K562 (cell line): ENCODE data around the gene SLC35F4. TPM values are rescaled to one million over a fixed set of nuclear protein-coding genes. Genes with fewer than 3 reads are reported as not detected.

Source experiments
- ATAC-seq: fragments of 200-7000 bp; cut with Tn5 transposase; 3 replicates; pipeline ENCODE4 v1.9.1; 2020; ENCODE audit warnings: moderate library complexity
- BruUV-seq: library from RNA; stranded (reverse); fragments of 400-500 nt; replicated peaks from 2 replicates; lab custom pipeline; 2021; lab: Mats Ljungman, UMichigan
- CTCF ChIA-PET: fragments of 300-600 bp; formaldehyde crosslinking; extraction: SDS; loops from one replicate; lab custom pipeline; 2021; ENCODE audit warnings: low intra/inter-chr PET ratio; lab: Yijun Ruan, JAX
- POLR2A ChIA-PET: fragments of 300-600, 350-650 bp; sonication (Branson Sonifier 250); formaldehyde crosslinking; extraction: SDS; loops from one replicate; lab custom pipeline; 2021; ENCODE audit warnings: antibody characterized with exemption, inconsistent platforms; lab: Yijun Ruan, JAX
- DNase-seq, 4 experiments: peaks; one replicate each; pipeline versions ENCODE4 v3.0.0 to v3.0.0-alpha.2; 2011 to 2018; ENCODE audit warnings: low spot score in 3 of 4, mixed read lengths in 3 of 4; ENCODE audit errors: extremely low read depth in 1 of 4
- FAIRE-seq: peaks from 2 replicates; lab custom pipeline; 2011; peaks lifted over from hg19 to GRCh38; lab: Jason Lieb, UNC
- H2AFZ ChIP-seq: 2 replicates; pipeline ENCODE4 v1.6.0; 2011; ENCODE audit warnings: low read depth, low read length, control low read depth, inconsistent platforms
- H3K27ac ChIP-seq: fragments of 200-600 bp; 3 replicates; pipeline ENCODE4 v1.8.0; 2011; ENCODE audit warnings: low read depth, mild to moderate bottlenecking, control low read depth, inconsistent platforms, low read length, moderate library complexity, mixed read lengths; ENCODE audit errors: extremely low read depth
- H3K27me3 ChIP-seq, 2 experiments: fragments of 300-600 bp in 1 of 2; 2 replicates in 1 of 2; 3 replicates in 1 of 2; pipeline versions ENCODE4 v1.6.0 to v1.8.0; 2011; ENCODE audit warnings: inconsistent platforms in 2 of 2, low read length in 2 of 2, mild to moderate bottlenecking in 1 of 2, mixed read lengths in 1 of 2, moderate library complexity in 1 of 2; ENCODE audit not compliant: control insufficient read depth in 2 of 2, insufficient read depth in 2 of 2
- H3K36me3 ChIP-seq: fragments of 300-600 bp; 3 replicates; pipeline ENCODE4 v1.8.0; 2011; ENCODE audit warnings: mild to moderate bottlenecking, low read length, inconsistent platforms; ENCODE audit not compliant: control insufficient read depth, insufficient read depth
- H3K4me1 ChIP-seq, 2 experiments: fragments of 200-600 bp in 1 of 2; replicated peaks in 1 of 2; 2 replicates in 1 of 2; 3 replicates in 1 of 2; pipeline versions ENCODE4 v1.5.1 to v1.8.0; 2011; ENCODE audit warnings: inconsistent platforms in 2 of 2, low read length in 2 of 2, mild to moderate bottlenecking in 1 of 2, mixed read lengths in 1 of 2, moderate library complexity in 1 of 2; ENCODE audit not compliant: control insufficient read depth in 2 of 2, insufficient read depth in 2 of 2
- H3K4me2 ChIP-seq: 2 replicates; pipeline ENCODE4 v1.6.1; 2011; ENCODE audit warnings: low read length, control low read depth, inconsistent platforms, mixed read lengths; ENCODE audit not compliant: insufficient read depth
- H3K4me3 ChIP-seq: fragments of 200-600 bp; sonication (generic), shearing (Covaris generic); 2 replicates; pipeline ENCODE4 v1.5.1; 2016; ENCODE audit warnings: control low read depth, inconsistent platforms
- H3K79me2 ChIP-seq: fragments of 200-600 bp; 3 replicates; pipeline ENCODE4 v1.8.0; 2011; ENCODE audit warnings: low read length, inconsistent platforms; ENCODE audit not compliant: control insufficient read depth, insufficient read depth
- H3K9ac ChIP-seq, 2 experiments: 2 replicates each; pipeline versions ENCODE4 v1.6.0 to v1.6.1; 2011; ENCODE audit warnings: low read depth in 2 of 2, low read length in 2 of 2, control low read depth in 1 of 2, inconsistent platforms in 1 of 2, mild to moderate bottlenecking in 1 of 2, mixed read lengths in 1 of 2; ENCODE audit not compliant: insufficient read depth in 1 of 2
- H3K9me1 ChIP-seq: one replicate; pipeline ENCODE4 v1.6.0; 2011; ENCODE audit warnings: inconsistent platforms, mild to moderate bottlenecking, low read length, moderate library complexity; ENCODE audit not compliant: control insufficient read depth, insufficient read depth
- H3K9me3 ChIP-seq: replicated peaks from 2 replicates; pipeline ENCODE4 v1.5.1; 2011; ENCODE audit warnings: low read depth, low read length, inconsistent platforms; ENCODE audit not compliant: control insufficient read depth, insufficient read depth
- H4K20me1 ChIP-seq: replicated peaks from 2 replicates; pipeline ENCODE4 v1.6.1; 2011; ENCODE audit warnings: low read length, inconsistent platforms, mixed read lengths; ENCODE audit not compliant: control insufficient read depth, insufficient read depth
- BRCA1 ChIP-seq, 2 experiments: fragments of 450-650 bp in 1 of 2; sonication (generic) in 1 of 2; formaldehyde crosslinking in 1 of 2; IDR thresholded peaks; 2 replicates each; pipeline versions ENCODE4 v1.5.0 to v1.6.1; 2017 to 2020; ENCODE audit warnings: mild to moderate bottlenecking in 1 of 2, missing genetic modification reagents in 1 of 2
- ELF1 ChIP-seq: fragments of 200-800 bp; sonication (Bioruptor generic); IDR thresholded peaks from 2 replicates; pipeline ENCODE4 v1.6.1; 2016; ENCODE audit warnings: missing genetic modification characterization, missing compliant biosample characterization
- HDAC6 ChIP-seq: IDR thresholded peaks from 2 replicates; pipeline ENCODE4 v1.6.1; 2012; ENCODE audit warnings: low read depth, mild to moderate bottlenecking, control low read depth, inconsistent platforms, low read length, moderate library complexity
- HOXB6 ChIP-seq: fragments of 250-450 bp; sonication (Bioruptor Pico); IDR thresholded peaks from 2 replicates; pipeline ENCODE4 v1.5.1; 2022; ENCODE audit warnings: mild to moderate bottlenecking, borderline replicate concordance
- POU5F1 ChIP-seq: fragments of 150-350 bp; IDR thresholded peaks from 2 replicates; pipeline ENCODE4 v1.6.1; 2014; ENCODE audit warnings: borderline replicate concordance, low read length, low read depth, mild to moderate bottlenecking; ENCODE audit not compliant: partially characterized antibody
- ZNF444 ChIP-seq: fragments of 250-450 bp; sonication (Bioruptor Pico); IDR thresholded peaks from 2 replicates; pipeline ENCODE4 v1.4.0; 2020; ENCODE audit warnings: mild to moderate bottlenecking, moderate library complexity
- WGBS: fragments of 100-300 bp; shearing (Covaris generic); methylation state at CpG from one replicate; pipeline ENCODE4 v1.1.6; 2016; ENCODE audit warnings: low coverage, mixed read lengths; ENCODE audit not compliant: insufficient coverage; ENCODE audit errors: missing lambda C conversion rate; 5-methylcytosine and 5-hydroxymethylcytosine counted together
- in situ Hi-C: fragments of 300-500 bp; cut with MboI; formaldehyde crosslinking; loops from 4 replicates; pipeline ENCODE4 v1.15.0; 2018; ENCODE audit warnings: inconsistent platforms, mixed read lengths
- intact Hi-C: fragments of 100-400 bp; cut with micrococcal nuclease; formaldehyde crosslinking; loops from 2 replicates; pipeline ENCODE4 v1.14.2; 2022
- polyA plus RNA-seq, 8 experiments: library from polyadenylated mRNA; depleted of rRNA in 4 of 8; stranded (reverse) in 5 of 8; unstranded in 3 of 8; fragments of >200 nt; fragmentation: Nextera tagmentation in 2 of 8; fragmentation: Illumina TruSeq in 1 of 8; extraction: Ambion mirVana in 2 of 8; extraction: Trizol in 1 of 8; gene quantifications; 2 replicates each; pipeline versions ENCODE4 v1.2.1 to v1.2.3, GENCODE V29; 2011 to 2014; ENCODE audit warnings: inconsistent platforms in 1 of 8, missing spikeins in 1 of 8
- total RNA-seq, 7 experiments: library from RNA; depleted of rRNA in 6 of 7; stranded (reverse); fragments of >200 nt in 6 of 7; fragmentation: Illumina TruSeq in 2 of 7; extraction: Trizol in 2 of 7; gene quantifications; 2 replicates each; pipeline versions ENCODE4 v1.2.1 to v1.2.3, GENCODE V29; 2011 to 2021; ENCODE audit warnings: low replicate concordance in 1 of 7

Gene SLC35F4
- total and polyA plus RNA-seq, 9 of the 15 experiments (the other 6 are each of a cell fraction or from before 2014, with no cell fraction given), result 0.01 TPM; not detected in 8

- Histone ChIP-seq H3K4me3 (no peak overlapping the region), H3K9me1 (no peaks in the 10 kb centered on the region), H3K79me2 (no peaks in the 10 kb centered on the region), H3K9me3 (no peaks in the 10 kb centered on the region), H2AFZ (no peak overlapping the region), H3K27me3 (no peaks in the 10 kb centered on the region), H3K36me3 (no peaks in the 10 kb centered on the region), H3K4me1 (no peaks in the 10 kb centered on the region), H3K4me2 (no peak overlapping the region), H3K27ac (no peak overlapping the region), H3K9ac (no peak overlapping the region), H4K20me1 (no peaks in the 10 kb centered on the region)
- intact Hi-C loops (no loop called here), in situ Hi-C loops (no loop called here)
- ATAC-seq (no peak), FAIRE-seq (no peak), DNase-seq (no peak)
- WGBS, result 0% methylated on average over 5 of the region's 5 CpGs
- no peak for TF ChIP-seq ELF1 (tag)
- no peak for TF ChIP-seq BRCA1 (IDR thresholded peaks at IDR 0.05)
- TF ChIP-seq BRCA1 (CRISPR knock-in tag; IDR thresholded peaks at IDR 0.05), result no peak
- TF ChIP-seq HDAC6, result no peak
- TF ChIP-seq POU5F1, result no peak
- no peak for TF ChIP-seq ZNF444 (CRISPR knock-in tag)
- TF ChIP-seq HOXB6 (CRISPR knock-in tag), result no peak
- POLR2A ChIA-PET, result no interaction called here
- BruUV-seq, result no TSS peak
- CTCF ChIA-PET, result no interaction called here
These were observed 291.1 kb downstream of the SLC35F4 start for GRCh38 chr14:57574617-57575288.
